Measurements from ENCODE around the gene TSKU.

Gene TSKU

GRCh38 chr11:76752321-76753143 is 30.6 kb upstream of the TSKU start:
- DNase-seq = no peak

GRCh38 chr11:76753449-76753848 is 29.7 kb upstream of the TSKU start:
- no peak for DNase-seq

- no peak for DNase-seq
Measured at GRCh38 chr11:76753950-76754349, 29.2 kb upstream of the TSKU start.

- no peak for DNase-seq
Measured at GRCh38 chr11:76756341-76756741, 26.8 kb upstream of the TSKU start.

GRCh38 chr11:76758311-76758710 is 24.8 kb upstream of the TSKU start:
- DNase-seq = no peak

- no peak for DNase-seq
Measured at GRCh38 chr11:76759092-76759491, 24.1 kb upstream of the TSKU start.

GRCh38 chr11:76759517-76759916 is 23.6 kb upstream of the TSKU start:
- no peak for DNase-seq

GRCh38 chr11:76760236-76760635 is 22.9 kb upstream of the TSKU start:
- no peak for DNase-seq

- no peak for DNase-seq
Measured at GRCh38 chr11:76761718-76762355, 21.3 kb upstream of the TSKU start.

- DNase-seq = no peak
Measured at GRCh38 chr11:76762356-76762752, 20.8 kb upstream of the TSKU start.

- DNase-seq = no peak
Measured at GRCh38 chr11:76762867-76763572, 20.1 kb upstream of the TSKU start.

- DNase-seq = no peak
Measured at GRCh38 chr11:76763573-76764346, 19.4 kb upstream of the TSKU start.

GRCh38 chr11:76764941-76765665 is 18.1 kb upstream of the TSKU start:
- DNase-seq = no peak

- DNase-seq = no peak
Measured at GRCh38 chr11:76765863-76766350, 17.2 kb upstream of the TSKU start.

- DNase-seq = no peak
Measured at GRCh38 chr11:76766521-76766920, 16.6 kb upstream of the TSKU start.

- DNase-seq = no peak
Measured at GRCh38 chr11:76767659-76768058, 15.5 kb upstream of the TSKU start.

GRCh38 chr11:76768088-76768908 is 14.9 kb upstream of the TSKU start:
- DNase-seq = no peak

- DNase-seq = no peak
Measured at GRCh38 chr11:76768909-76769560, 14.1 kb upstream of the TSKU start.

- no peak for DNase-seq
Measured at GRCh38 chr11:76769645-76770586, 13.2 kb upstream of the TSKU start.

Data from activated CD4-positive, alpha-beta T cell treated with anti-CD3 and anti-CD28 coated beads for 4 hours (primary cell).